ENCODE data around the gene UNC5A.

GRCh38 chr5:176906796-176907195, 96.4 kb downstream of the UNC5A start:
- TF ChIP-seq CTCF (conservative IDR thresholded peaks at IDR 0.05), result no peak
- no peak for TF ChIP-seq ZFX (IDR thresholded peaks at IDR 0.05)

All from C4-2B (cell line).